HepG2 (cell line): Measurements from ENCODE around the gene NFATC1. TPM values are rescaled to one million over a fixed set of nuclear protein-coding genes. Genes with fewer than 3 reads are reported as not detected.

Experiments
- ATAC-seq: fragments of 200-7000 bp; cut with Tn5 transposase; 3 replicates; pipeline ENCODE4 v1.9.1; 2020; ENCODE audit warnings: mild to moderate bottlenecking, moderate library complexity
- BruUV-seq: library from RNA; stranded (reverse); fragments of 400-500 nt; replicated peaks from 2 replicates; lab custom pipeline; 2021; lab: Mats Ljungman, UMichigan
- CTCF ChIA-PET: fragments of 300-600 bp; formaldehyde crosslinking; extraction: SDS; loops from one replicate; lab custom pipeline; 2021; ENCODE audit warnings: low total read pairs, inconsistent platforms, low intra/inter-chr PET ratio; lab: Yijun Ruan, JAX
- POLR2A ChIA-PET: fragments of 350-600 bp; sonication (Branson Sonifier 250); formaldehyde crosslinking; loops from one replicate; lab custom pipeline; 2020; ENCODE audit warnings: antibody characterized with exemption, inconsistent platforms; lab: Yijun Ruan, JAX
- DNase-seq: peaks from one replicate; pipeline ENCODE4 v3.0.0-alpha.2; 2015; ENCODE audit warnings: low spot score
- FAIRE-seq: peaks from 3 replicates; lab custom pipeline; 2011; peaks lifted over from hg19 to GRCh38; lab: Jason Lieb, UNC
- H2AFZ ChIP-seq: one replicate; pipeline ENCODE4 v1.6.1; 2011; ENCODE audit warnings: low read length, inconsistent platforms
- H3K27ac ChIP-seq: fragments of 300-600 bp; 3 replicates; pipeline ENCODE4 v1.8.0; 2011; ENCODE audit warnings: mixed run types, mild to moderate bottlenecking, mixed read lengths, low read length, inconsistent platforms; ENCODE audit not compliant: insufficient read depth; ENCODE audit errors: extremely low read length
- H3K27me3 ChIP-seq, 2 experiments: fragments of 200-600 bp in 1 of 2; 2 replicates in 1 of 2; 3 replicates in 1 of 2; pipeline versions ENCODE4 v1.6.0 to v1.8.0; 2011; ENCODE audit warnings: low read length in 2 of 2, mild to moderate bottlenecking in 2 of 2, moderate library complexity in 2 of 2, inconsistent platforms in 1 of 2; ENCODE audit not compliant: insufficient read depth in 2 of 2, control insufficient read depth in 1 of 2
- H3K36me3 ChIP-seq, 2 experiments: fragments of 200-600 bp in 1 of 2; replicated peaks in 1 of 2; 2 replicates in 1 of 2; 3 replicates in 1 of 2; pipeline versions ENCODE4 v1.5.1 to v1.8.0; 2011; ENCODE audit warnings: low read length in 2 of 2, inconsistent platforms in 1 of 2; ENCODE audit not compliant: insufficient read depth in 2 of 2, control insufficient read depth in 1 of 2
- H3K4me1 ChIP-seq: 2 replicates; pipeline ENCODE4 v1.5.1; 2012; ENCODE audit warnings: low read length, inconsistent platforms; ENCODE audit not compliant: insufficient read depth
- H3K4me2 ChIP-seq: 2 replicates; pipeline ENCODE4 v1.6.0; 2011; ENCODE audit warnings: low read depth, low read length, inconsistent platforms
- H3K4me3 ChIP-seq, 3 experiments: fragments of 200-600 bp in 1 of 3; sonication (generic), shearing (Covaris generic) in 1 of 3; replicated peaks in 1 of 3; 2 replicates each; pipeline ENCODE4 v1.5.1; 2011 to 2016; ENCODE audit warnings: low read length in 3 of 3, inconsistent platforms in 2 of 3, low read depth in 2 of 3, mild to moderate bottlenecking in 2 of 3, control low read depth in 1 of 3, mixed read lengths in 1 of 3; ENCODE audit not compliant: insufficient read depth in 1 of 3
- H3K79me2 ChIP-seq: one replicate; pipeline ENCODE4 v1.6.1; 2011; ENCODE audit warnings: low read length, inconsistent platforms; ENCODE audit not compliant: insufficient read depth
- H3K9ac ChIP-seq: 2 replicates; pipeline ENCODE4 v1.6.0; 2011; ENCODE audit warnings: mild to moderate bottlenecking, low read depth, low read length, inconsistent platforms; ENCODE audit not compliant: insufficient read depth
- H3K9me3 ChIP-seq: 2 replicates; pipeline ENCODE4 v1.5.1; 2012; ENCODE audit warnings: mild to moderate bottlenecking, low read length
- H4K20me1 ChIP-seq: 2 replicates; pipeline ENCODE4 v1.6.0; 2011; ENCODE audit warnings: inconsistent platforms, mild to moderate bottlenecking, low read length, moderate library complexity; ENCODE audit not compliant: insufficient read depth
- FOXO1 ChIP-seq: sonication (generic); formaldehyde crosslinking; IDR thresholded peaks from 2 replicates; pipeline ENCODE4 v1.4.0; 2020; ENCODE audit warnings: missing genetic modification reagents
- NFYB ChIP-seq: sonication (generic); formaldehyde crosslinking; IDR thresholded peaks from 2 replicates; pipeline ENCODE4 v1.4.0; 2020; ENCODE audit warnings: missing genetic modification reagents
- PRDM4 ChIP-seq: sonication (generic); formaldehyde crosslinking; IDR thresholded peaks from 2 replicates; pipeline ENCODE4 v1.9.0; 2021; ENCODE audit warnings: missing genetic modification reagents, borderline replicate concordance
- PRMT3 ChIP-seq: sonication (generic); formaldehyde crosslinking; IDR thresholded peaks from 2 replicates; pipeline ENCODE4 v1.8.1; 2022; ENCODE audit warnings: low read depth, mild to moderate bottlenecking, moderate library complexity, missing genetic modification reagents, borderline replicate concordance
- ZBTB26 ChIP-seq: IDR thresholded peaks from 2 replicates; pipeline ENCODE4 v1.6.1; 2016; ENCODE audit warnings: missing compliant biosample characterization, missing genetic modification reagents, borderline replicate concordance
- ZBTB3 ChIP-seq: sonication (generic); formaldehyde crosslinking; IDR thresholded peaks from 2 replicates; pipeline ENCODE4 v1.4.0; 2020; ENCODE audit warnings: low read depth, mild to moderate bottlenecking, moderate library complexity, missing genetic modification reagents, borderline replicate concordance
- ZNF10 ChIP-seq: sonication (generic); formaldehyde crosslinking; IDR thresholded peaks from 2 replicates; pipeline ENCODE4 v1.4.0; 2020; ENCODE audit warnings: mild to moderate bottlenecking, low read depth, missing genetic modification reagents, borderline replicate concordance
- ZNF460 ChIP-seq: sonication (generic); formaldehyde crosslinking; IDR thresholded peaks from 2 replicates; pipeline ENCODE4 v1.5.1; 2020; ENCODE audit warnings: missing genetic modification reagents, mild to moderate bottlenecking, borderline replicate concordance
- ZZZ3 ChIP-seq: sonication (generic); formaldehyde crosslinking; IDR thresholded peaks from 2 replicates; pipeline ENCODE4 v1.4.0; 2020; ENCODE audit warnings: missing genetic modification reagents, mild to moderate bottlenecking, borderline replicate concordance
- WGBS: methylation state at CpG from one replicate; pipeline ENCODE4 v1.1.6; 2017; ENCODE audit warnings: low lambda C conversion rate; 5-methylcytosine and 5-hydroxymethylcytosine counted together
- in situ Hi-C: cut with HindIII; loops from 2 replicates; pipeline ENCODE4 v1.10.0; 2017; ENCODE audit warnings: low pct_unique_long_range_greater_than_20kb; ENCODE audit not compliant: extremely low pct_ligation_motif_present
- intact Hi-C: fragments of 100-400 bp; cut with micrococcal nuclease; formaldehyde crosslinking; loops from one replicate; pipeline ENCODE4 v1.10.0; 2022; ENCODE audit not compliant: unreplicated experiment
- polyA plus RNA-seq, 8 experiments: library from polyadenylated mRNA; depleted of rRNA in 3 of 8; stranded (reverse) in 7 of 8; unstranded in 1 of 8; fragments of >200 nt; fragmentation: Illumina TruSeq in 4 of 8; extraction: Trizol in 4 of 8; gene quantifications; 2 replicates each; pipeline versions ENCODE4 v1.2.1 to v1.2.3, GENCODE V29; 2011 to 2016; ENCODE audit warnings: low read depth in 4 of 8, missing spikeins in 1 of 8, mixed read lengths in 1 of 8; ENCODE audit not compliant: insufficient read depth in 1 of 8
- total RNA-seq, 5 experiments: library from RNA; depleted of rRNA; stranded (reverse); fragments of >200 nt; fragmentation: Illumina TruSeq; extraction: Trizol; gene quantifications; 2 replicates each; pipeline ENCODE4 v1.2.3, GENCODE V29; 2016; ENCODE audit warnings: low read depth in 1 of 5

The NFATC1 gene
- total and polyA plus RNA-seq, 2 of the 13 experiments (the other 11 are each of a cell fraction or from before 2014, with no cell fraction given): not detected

GRCh38 chr18:79487801-79488201 is 92.1 kb downstream of the NFATC1 start (continued):
- TF ChIP-seq ZBTB26 (CRISPR knock-in tag) (no peak), ZBTB3 (CRISPR knock-in tag) (no peak)

- ATAC-seq (no peak), FAIRE-seq (no peak), DNase-seq (no peak)
- ChIA-PET CTCF (no interaction called here), POLR2A (no interaction called here)
- BruUV-seq: no TSS peak
- 13% methylated on average over 10 of the region's 26 CpGs for WGBS
- H3K36me3 ChIP-seq: no peaks in the 10 kb centered on the region
- H3K4me3 ChIP-seq: no peak overlapping the region
- H4K20me1 ChIP-seq: no peaks in the 10 kb centered on the region
- peaks cover 21 to 57% of the 10 kb centered on the region in 2 experiments for H3K27me3 ChIP-seq
- H3K79me2 ChIP-seq: no peaks in the 10 kb centered on the region
- no peaks in the 10 kb centered on the region for H3K4me1 ChIP-seq
- H3K27ac ChIP-seq: no peak overlapping the region
- intact Hi-C loops (no loop called here), in situ Hi-C loops (no loop called here)
- no peak overlapping the region for H2AFZ ChIP-seq
- TF ChIP-seq FOXO1 (CRISPR knock-in tag): no peak
- no peak for TF ChIP-seq ZZZ3 (CRISPR knock-in tag)
- TF ChIP-seq ZNF10 (CRISPR knock-in tag): no peak
- TF ChIP-seq PRDM4 (CRISPR knock-in tag): no peak
- no peak for TF ChIP-seq PRMT3 (CRISPR knock-in tag)
- no peak for TF ChIP-seq ZNF460 (CRISPR knock-in tag)
- no peak for TF ChIP-seq NFYB (CRISPR knock-in tag)
- no peak overlapping the region for H3K9ac ChIP-seq
- no peaks in the 10 kb centered on the region for H3K9me3 ChIP-seq
- H3K4me2 ChIP-seq: no peak overlapping the region
These were observed 92.8 kb downstream of the NFATC1 start for GRCh38 chr18:79488311-79489050.
